ENCODE results near the gene CNTN6. TPM values are rescaled to one million over a fixed set of nuclear protein-coding genes. Genes with fewer than 3 reads are reported as not detected.

CNTN6 gene
- total RNA-seq, 1 donor from 2014 or later: 10.3 TPM

GRCh38 chr3:1400571-1400970 lies 307.7 kb downstream of the CNTN6 start:
- intact Hi-C loops (cut with DNase I): no loop called here
- Histone ChIP-seq H3K27ac (no peak overlapping the region), H3K9me3 (no peaks in the 10 kb centered on the region), H3K27me3 (ENCODE audit: low read depth) (no peaks in the 10 kb centered on the region), H3K4me3 (no peak overlapping the region), H3K4me1 (no peaks in the 10 kb centered on the region), H3K36me3 (no peaks in the 10 kb centered on the region)
- no peak for TF ChIP-seq CTCF (IDR thresholded peaks at IDR 0.05)
- DNase-seq (no peak), ATAC-seq (no peak)

- ATAC-seq: peak; percentile 67 to 72
- H3K4me1 ChIP-seq: no peaks in the 10 kb centered on the region
- no peak overlapping the region for H3K27ac ChIP-seq
- no peaks in the 10 kb centered on the region for H3K9me3 ChIP-seq
- H3K36me3 ChIP-seq: no peaks in the 10 kb centered on the region
- H3K4me3 ChIP-seq: no peak overlapping the region
- intact Hi-C loops (cut with DNase I): no loop called here
- DNase-seq: no peak
- no peak for TF ChIP-seq CTCF (IDR thresholded peaks at IDR 0.05)
- no peaks in the 10 kb centered on the region for H3K27me3 ChIP-seq (ENCODE audit: low read depth)
Observed at GRCh38 chr3:1404270-1404962, 311.6 kb downstream of the CNTN6 start.

- ATAC-seq (no peak), DNase-seq (no peak)
- no peak overlapping the region for H3K4me3 ChIP-seq
- H3K27me3 ChIP-seq (ENCODE audit: low read depth): no peaks in the 10 kb centered on the region
- intact Hi-C loops (cut with DNase I): no loop called here
- H3K9me3 ChIP-seq: no peaks in the 10 kb centered on the region
- no peak for TF ChIP-seq CTCF (IDR thresholded peaks at IDR 0.05)
- no peaks in the 10 kb centered on the region for H3K4me1 ChIP-seq
- H3K36me3 ChIP-seq: no peaks in the 10 kb centered on the region
- no peak overlapping the region for H3K27ac ChIP-seq
Observed at GRCh38 chr3:1406250-1406649, 313.4 kb downstream of the CNTN6 start.

GRCh38 chr3:1421577-1421976 lies 328.8 kb downstream of the CNTN6 start:
- Histone ChIP-seq H3K27ac (no peak overlapping the region), H3K4me3 (no peak overlapping the region), H3K4me1 (no peaks in the 10 kb centered on the region), H3K36me3 (no peaks in the 10 kb centered on the region), H3K27me3 (ENCODE audit: low read depth) (no peaks in the 10 kb centered on the region), H3K9me3 (no peaks in the 10 kb centered on the region)
- intact Hi-C loops (cut with DNase I): no loop called here
- no peak for TF ChIP-seq CTCF (IDR thresholded peaks at IDR 0.05)
- ATAC-seq (no peak), DNase-seq (no peak)

- ATAC-seq: no peak
- H3K9me3 ChIP-seq: no peaks in the 10 kb centered on the region
- no peaks in the 10 kb centered on the region for H3K27me3 ChIP-seq (ENCODE audit: low read depth)
- no peaks in the 10 kb centered on the region for H3K4me1 ChIP-seq
- intact Hi-C loops (cut with DNase I): no loop called here
- DNase-seq: no peak
- H3K36me3 ChIP-seq: no peaks in the 10 kb centered on the region
- no peak overlapping the region for H3K4me3 ChIP-seq
- no peak for TF ChIP-seq CTCF (IDR thresholded peaks at IDR 0.05)
- no peak overlapping the region for H3K27ac ChIP-seq
Observed at GRCh38 chr3:1423566-1424089, 330.8 kb downstream of the CNTN6 start.
